ENCODE results near the gene OR2J2.
"Not testable (repeated sequence)": the region's sequence is repeated elsewhere in the genome, so short reads cannot be mapped to it uniquely, and the experiment has no call there.

Gene OR2J2

GRCh38 chr6:29170607-29171006 lies at the start of gene OR2J2:
Gene OR2J2 (plus strand): TSS chr6:29170907. CDS start chr6:29173636, 2,729 bp downstream.
- TF ChIP-seq, protein P1, sequence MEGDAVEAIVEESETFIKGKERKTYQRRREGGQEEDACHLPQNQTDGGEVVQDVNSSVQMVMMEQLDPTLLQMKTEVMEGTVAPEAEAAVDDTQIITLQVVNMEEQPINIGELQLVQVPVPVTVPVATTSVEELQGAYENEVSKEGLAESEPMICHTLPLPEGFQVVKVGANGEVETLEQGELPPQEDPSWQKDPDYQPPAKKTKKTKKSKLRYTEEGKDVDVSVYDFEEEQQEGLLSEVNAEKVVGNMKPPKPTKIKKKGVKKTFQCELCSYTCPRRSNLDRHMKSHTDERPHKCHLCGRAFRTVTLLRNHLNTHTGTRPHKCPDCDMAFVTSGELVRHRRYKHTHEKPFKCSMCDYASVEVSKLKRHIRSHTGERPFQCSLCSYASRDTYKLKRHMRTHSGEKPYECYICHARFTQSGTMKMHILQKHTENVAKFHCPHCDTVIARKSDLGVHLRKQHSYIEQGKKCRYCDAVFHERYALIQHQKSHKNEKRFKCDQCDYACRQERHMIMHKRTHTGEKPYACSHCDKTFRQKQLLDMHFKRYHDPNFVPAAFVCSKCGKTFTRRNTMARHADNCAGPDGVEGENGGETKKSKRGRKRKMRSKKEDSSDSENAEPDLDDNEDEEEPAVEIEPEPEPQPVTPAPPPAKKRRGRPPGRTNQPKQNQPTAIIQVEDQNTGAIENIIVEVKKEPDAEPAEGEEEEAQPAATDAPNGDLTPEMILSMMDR (IDR thresholded peaks at IDR 0.05), result not testable (repeated sequence)

GRCh38 chr6:29129326-29130012 lies 41.2 kb upstream of the OR2J2 start:
- TF ChIP-seq, protein P1 (IDR thresholded peaks at IDR 0.05), result no peak

DNA sequence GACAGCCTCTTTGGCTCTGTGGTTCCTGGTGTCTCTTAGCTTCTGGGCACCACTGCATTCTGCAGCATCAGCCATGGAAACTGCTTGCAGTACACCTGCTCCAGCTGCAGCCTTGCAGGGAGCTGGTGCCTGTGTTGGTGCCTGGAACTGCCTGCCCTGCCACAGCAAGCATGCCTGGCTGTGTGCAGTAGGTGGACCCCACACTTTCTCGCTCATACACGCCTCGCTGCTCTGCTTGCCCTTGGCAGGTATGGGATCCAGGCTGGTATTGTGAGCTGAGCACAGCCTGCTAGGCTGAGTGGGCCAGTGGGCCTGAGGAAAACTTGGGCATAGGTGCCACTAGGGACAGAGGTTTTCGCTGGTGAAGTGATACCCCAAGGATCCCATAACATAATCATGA lies 40.1 kb upstream of the OR2J2 start:
- TF ChIP-seq, protein P1 (IDR thresholded peaks at IDR 0.05), result no peak

DNA sequence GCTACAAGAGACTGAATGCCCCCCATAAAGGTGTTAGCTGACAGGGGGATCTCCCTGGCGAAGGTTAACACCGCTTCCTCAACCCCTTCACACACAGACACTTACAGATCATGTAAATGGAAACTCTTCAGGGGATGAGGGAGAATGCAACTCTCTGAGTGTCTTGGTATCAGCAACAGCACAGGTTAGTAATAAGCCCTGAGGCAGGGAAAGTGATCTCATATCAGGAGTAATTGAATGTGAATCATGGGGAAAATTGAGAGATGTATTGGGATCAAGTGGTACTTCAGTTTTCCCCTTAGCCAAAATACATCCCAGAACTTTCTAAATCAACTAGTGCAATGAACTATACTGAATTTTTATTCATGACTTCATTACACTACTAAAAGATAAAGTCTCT lies 39.0 kb upstream of the OR2J2 start:
- TF ChIP-seq, protein P1 (IDR thresholded peaks at IDR 0.05), result no peak

DNA sequence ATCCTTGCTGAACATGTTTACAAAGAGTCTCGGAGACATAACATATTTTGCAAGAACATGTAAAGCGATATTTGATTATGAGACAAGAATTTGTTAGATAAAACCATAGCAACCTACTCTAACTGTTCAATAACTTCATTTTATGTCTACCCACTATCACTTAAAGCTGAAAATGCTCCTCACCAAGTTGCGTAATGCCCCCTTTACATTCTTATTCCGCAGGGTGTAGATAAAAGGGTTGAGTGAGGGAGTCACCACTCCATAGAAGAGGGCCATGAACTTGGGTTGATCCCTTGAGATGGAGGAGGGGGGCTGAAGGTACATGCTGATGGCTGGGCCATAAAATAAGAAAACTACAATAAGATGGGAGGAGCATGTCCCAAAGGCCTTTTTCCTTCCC lies 33.0 kb upstream of the OR2J2 start:
- TF ChIP-seq, protein P1 (IDR thresholded peaks at IDR 0.05), result no peak

DNA sequence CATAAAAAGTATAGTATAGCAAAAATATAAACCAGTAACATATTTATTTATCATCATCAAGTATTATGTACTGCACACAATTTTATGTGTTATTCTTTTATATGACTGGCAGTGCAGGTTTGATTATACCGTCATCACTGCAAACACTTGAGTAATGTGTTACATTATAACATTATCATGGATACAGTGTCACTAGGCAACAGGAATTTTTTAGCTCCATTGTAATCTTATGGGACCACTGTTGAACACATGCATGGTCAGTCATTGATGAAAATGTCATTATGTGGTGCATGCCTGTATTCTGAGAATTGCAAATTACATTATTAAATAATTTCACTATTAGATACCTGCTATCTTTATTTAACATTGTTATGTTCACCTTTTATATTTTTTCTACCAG lies 29.1 kb upstream of the OR2J2 start:
- TF ChIP-seq, protein P1 (IDR thresholded peaks at IDR 0.05), result no peak

- TF ChIP-seq, protein P1 (IDR thresholded peaks at IDR 0.05), result no peak
Measured at GRCh38 chr6:29142309-29142708, 28.4 kb upstream of the OR2J2 start.

DNA sequence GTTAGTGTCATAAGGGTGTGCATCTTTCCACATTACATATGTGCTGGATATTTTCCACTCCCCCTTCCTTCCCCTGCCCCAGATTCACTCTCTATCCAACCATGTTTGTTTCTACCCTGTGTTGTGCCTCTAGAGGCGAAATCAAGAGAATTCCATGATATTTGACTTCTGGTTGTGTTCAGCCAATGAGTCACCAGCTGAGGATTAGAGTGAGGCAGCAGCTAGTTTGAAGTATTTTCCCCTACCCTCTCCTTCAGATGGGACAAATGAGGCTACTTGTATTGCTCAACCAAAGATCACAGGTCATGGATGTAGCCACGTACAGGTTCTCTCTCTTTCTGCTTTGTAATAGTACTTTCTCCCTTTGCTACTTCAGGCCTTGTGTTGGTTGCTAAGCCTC lies 24.5 kb upstream of the OR2J2 start:
- TF ChIP-seq, protein P1 (IDR thresholded peaks at IDR 0.05), result no peak
